HFFc6 (cell line): ENCODE data around the gene FILIP1L. TPM values are rescaled to one million over a fixed set of nuclear protein-coding genes. Genes with fewer than 3 reads are reported as not detected.

ENCODE experiments used
- DNase-seq: peaks from one replicate; pipeline ENCODE4 v3.0.0-alpha.2; 2018
- H3K27ac Mint-ChIP-seq: 2 replicates; pipeline ENCODE4 v1.8.0; 2020; ENCODE audit warnings: mild to moderate bottlenecking, mixed read lengths
- H3K27me3 Mint-ChIP-seq: 2 replicates; pipeline ENCODE4 v1.8.0; 2021; ENCODE audit warnings: mild to moderate bottlenecking, moderate library complexity, mixed read lengths; ENCODE audit not compliant: insufficient read depth
- H3K36me3 Mint-ChIP-seq: 2 replicates; pipeline ENCODE4 v1.8.0; 2021; ENCODE audit warnings: low read depth, mixed read lengths
- H3K4me1 Mint-ChIP-seq: 2 replicates; pipeline ENCODE4 v1.8.0; 2020; ENCODE audit warnings: low read depth, mixed read lengths
- H3K4me3 Mint-ChIP-seq: 2 replicates; pipeline ENCODE4 v1.8.0; 2020; ENCODE audit warnings: mild to moderate bottlenecking, moderate library complexity, mixed read lengths
- H3K9me3 Mint-ChIP-seq: 2 replicates; pipeline ENCODE4 v1.8.0; 2020; ENCODE audit warnings: mild to moderate bottlenecking, mixed read lengths
- CTCF ChIP-seq: fragments of 200-600 bp; sonication (generic); IDR thresholded peaks from 2 replicates; pipeline ENCODE4 v1.5.0; 2021; ENCODE audit warnings: antibody characterized with exemption, mild to moderate bottlenecking
- total RNA-seq, 6 experiments: library from RNA; stranded (reverse); fragmentation: NEBNext Ultra II Directional; extraction: Animal tissue kit (Norgen Biotek cat#: 25700); gene quantifications; 2 replicates in 1 of 6; 3 replicates in 5 of 6; pipeline ENCODE4 v1.2.3, GENCODE V29; 2021

The FILIP1L gene
- total RNA-seq, 6 experiments from 2014 or later, result 37.8 to 54.7 (median 48.2) TPM

DNA sequence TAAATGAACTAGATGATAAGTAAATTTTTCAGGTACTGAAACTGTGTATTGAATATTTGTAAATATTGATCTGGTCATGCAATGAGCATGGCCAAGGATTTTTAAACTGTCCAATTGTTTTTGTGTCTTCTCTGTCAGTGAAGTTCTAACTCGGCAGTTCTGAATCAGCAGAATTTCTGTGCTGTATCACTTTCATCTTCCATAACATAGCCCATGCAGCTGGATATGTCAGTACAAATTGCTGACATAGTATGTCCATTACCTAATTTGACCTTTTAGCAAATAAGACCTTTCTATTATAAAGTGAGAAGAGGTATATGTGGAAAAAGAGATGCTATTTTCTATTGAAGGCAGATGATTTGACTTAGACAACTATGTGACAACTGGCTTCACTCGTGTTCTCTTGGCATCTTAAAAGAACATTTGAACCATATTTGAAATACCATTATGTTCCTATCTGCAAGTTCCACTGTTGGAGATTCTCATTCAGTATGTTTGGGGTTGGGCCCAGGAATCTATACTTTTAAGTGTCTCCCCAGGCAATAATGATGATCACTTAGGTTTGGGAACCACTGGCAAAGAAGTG lies 206.2 kb downstream of the FILIP1L start:
- H3K4me3 Mint-ChIP-seq, result no peak overlapping the region
- H3K27ac Mint-ChIP-seq, result no peak overlapping the region
- no peak for DNase-seq
- no peaks in the 10 kb centered on the region for H3K9me3 Mint-ChIP-seq
- peaks cover 5% of the 10 kb centered on the region; the same call in 1 of the 2 replicates for H3K36me3 Mint-ChIP-seq
- 0 out of 2 replicates have a peak, but pooled peaks cover 1% of the 10 kb centered on the region for H3K27me3 Mint-ChIP-seq
- TF ChIP-seq CTCF, result no peak
- H3K4me1 Mint-ChIP-seq, result peaks cover 37% of the 10 kb centered on the region

DNA sequence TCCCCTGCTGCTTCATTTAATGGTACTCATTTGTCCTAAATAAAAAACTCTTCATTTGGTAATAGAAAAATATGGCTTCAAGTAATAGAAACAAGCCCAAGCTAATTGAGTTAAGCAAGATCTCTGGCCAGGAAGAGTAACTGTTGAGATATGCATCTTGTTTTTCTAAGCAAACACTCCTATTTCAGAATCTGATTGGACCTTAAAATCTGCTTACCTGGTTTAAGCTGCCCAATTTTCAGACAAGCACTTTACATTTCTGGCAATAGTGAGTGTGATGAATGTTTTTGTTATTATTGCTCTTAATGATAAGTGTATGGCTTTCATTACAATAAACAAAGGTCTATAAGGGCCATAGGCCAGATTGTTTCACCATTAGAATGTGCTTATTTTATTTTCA lies 210.4 kb downstream of the FILIP1L start:
- DNase-seq, result peak; percentile 23
- peaks cover 5% of the 10 kb centered on the region; the same call in 1 of the 2 replicates for H3K36me3 Mint-ChIP-seq
- H3K4me3 Mint-ChIP-seq, result no peak overlapping the region
- peak overlapping the region; percentile 25; the same call in 1 of the 2 replicates for H3K27ac Mint-ChIP-seq
- H3K4me1 Mint-ChIP-seq, result peaks cover 60% of the 10 kb centered on the region
- no peak for TF ChIP-seq CTCF
- no peaks in the 10 kb centered on the region for H3K9me3 Mint-ChIP-seq
- H3K27me3 Mint-ChIP-seq, result no peaks in the 10 kb centered on the region

- Mint-ChIP-seq H3K9me3 (no peaks in the 10 kb centered on the region), H3K27me3 (no peaks in the 10 kb centered on the region), H3K27ac (peak overlapping the region; percentile 89), H3K36me3 (no peaks in the 10 kb centered on the region), H3K4me1 (peaks cover 75% of the 10 kb centered on the region), H3K4me3 (peak overlapping the region; percentile 79)
- no peak for DNase-seq
- no peak for TF ChIP-seq CTCF
These were observed 212.2 kb downstream of the FILIP1L start for GRCh38 chr3:99902091-99902490.

DNA sequence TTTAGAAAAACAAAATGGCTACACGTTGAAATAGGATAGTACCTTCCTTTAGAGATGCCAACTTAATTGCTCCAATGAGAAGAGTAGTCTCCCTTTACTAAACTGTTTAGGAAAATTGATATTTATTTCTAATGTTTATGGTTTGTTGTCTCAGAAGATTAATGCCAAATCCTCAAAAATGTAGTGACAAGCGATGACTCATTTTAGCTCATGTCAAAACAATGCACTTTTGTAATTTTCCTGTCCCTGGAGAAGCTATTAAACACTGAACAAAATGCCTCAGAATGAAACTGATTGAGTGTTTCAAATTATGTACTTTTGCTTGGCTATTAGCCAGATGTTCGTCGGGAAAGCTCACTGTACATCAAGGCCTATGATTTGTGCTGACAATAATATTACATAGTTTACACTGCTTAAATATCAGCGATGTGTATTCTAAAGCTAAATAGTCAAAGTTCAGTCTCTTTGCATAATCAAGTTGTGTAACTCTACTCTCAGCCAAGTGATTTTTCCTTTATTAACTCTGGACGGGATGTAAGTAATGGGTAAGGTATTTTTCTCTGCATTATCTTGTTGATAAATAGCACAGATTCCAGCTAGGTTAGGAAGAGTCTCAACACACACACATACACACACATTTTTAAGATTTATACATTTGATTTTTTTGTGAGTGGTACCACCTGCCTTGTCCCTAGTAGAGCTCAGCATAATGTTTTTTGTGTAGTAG lies 212.9 kb downstream of the FILIP1L start:
- Mint-ChIP-seq H3K4me1 (peaks cover 81% of the 10 kb centered on the region), H3K27me3 (no peaks in the 10 kb centered on the region), H3K4me3 (peak overlapping the region; percentile 79), H3K36me3 (no peaks in the 10 kb centered on the region), H3K9me3 (no peaks in the 10 kb centered on the region), H3K27ac (peak overlapping the region; percentile 89)
- TF ChIP-seq CTCF, result no peak
- peak; percentile 89 for DNase-seq

GRCh38 chr3:99900248-99900647 lies 214.1 kb downstream of the FILIP1L start:
- H3K4me3 Mint-ChIP-seq, result no peak overlapping the region
- TF ChIP-seq CTCF, result no peak

More at GRCh38 chr3:99900248-99900647, 214.1 kb downstream of the FILIP1L start:
- no peak for DNase-seq
- H3K9me3 Mint-ChIP-seq, result no peaks in the 10 kb centered on the region
- no peaks in the 10 kb centered on the region for H3K36me3 Mint-ChIP-seq
- peak overlapping the region; percentile 89 for H3K27ac Mint-ChIP-seq
- no peaks in the 10 kb centered on the region; the same call in 1 of the 2 replicates for H3K27me3 Mint-ChIP-seq
- H3K4me1 Mint-ChIP-seq, result peaks cover 89% of the 10 kb centered on the region
